OCI-LY7 (cell line): ENCODE results near the gene DEPP1. TPM values are rescaled to one million over a fixed set of nuclear protein-coding genes. Genes with fewer than 3 reads are reported as not detected.
A peak's percentile ranks its signal among the peaks of the same experiment; 100 is the strongest.

Source experiments
- BruUV-seq: library from RNA; stranded (reverse); fragments of 400-500 nt; replicated peaks from 2 replicates; lab custom pipeline; 2021; lab: Mats Ljungman, UMichigan
- CTCF ChIA-PET: fragments of 300-600 bp; sonication (Branson Sonifier 250); formaldehyde crosslinking; loops from one replicate; lab custom pipeline; 2022; ENCODE audit warnings: antibody characterized with exemption; ENCODE audit not compliant: unreplicated experiment; lab: Charles Lee
- POLR2A ChIA-PET: fragments of 300-600 bp; sonication (Branson Sonifier 250); formaldehyde crosslinking; loops from one replicate; lab custom pipeline; 2022; ENCODE audit warnings: antibody characterized with exemption; lab: Charles Lee
- DNase-seq: peaks from one replicate; pipeline ENCODE4 v3.0.0-alpha.2; 2015; ENCODE audit warnings: low spot score
- H2AFZ ChIP-seq: fragments of 200-600 bp; sonication (generic), shearing (Covaris generic); 2 replicates; pipeline ENCODE4 v1.6.1; 2014; ENCODE audit warnings: mild to moderate bottlenecking, antibody characterized with exemption, low read length, moderate library complexity
- H3K27ac ChIP-seq: fragments of 200-600 bp; sonication (generic); 2 replicates; pipeline ENCODE4 v1.5.1; 2014; ENCODE audit warnings: mixed run types, low read depth, mild to moderate bottlenecking, moderate library complexity, low read length, inconsistent platforms; ENCODE audit not compliant: poor library complexity, severe bottlenecking
- H3K36me3 ChIP-seq: fragments of 200-600 bp; sonication (generic); 2 replicates; pipeline ENCODE4 v1.6.1; 2014; ENCODE audit warnings: mild to moderate bottlenecking, antibody characterized with exemption, low read length, moderate library complexity, mixed read lengths; ENCODE audit not compliant: insufficient read depth
- H3K4me1 ChIP-seq: fragments of 200-600 bp; sonication (generic); 2 replicates; pipeline ENCODE4 v1.5.1; 2014; ENCODE audit warnings: mild to moderate bottlenecking, low read length; ENCODE audit not compliant: insufficient read depth, poor library complexity, severe bottlenecking
- H3K4me2 ChIP-seq: fragments of 200-600 bp; sonication (generic); 2 replicates; pipeline ENCODE4 v1.6.1; 2014; ENCODE audit warnings: mild to moderate bottlenecking, low read length
- H3K4me3 ChIP-seq: fragments of 200-600 bp; sonication (generic); 2 replicates; pipeline ENCODE4 v1.5.1; 2014; ENCODE audit warnings: mild to moderate bottlenecking, low read depth, low read length; ENCODE audit not compliant: poor library complexity, severe bottlenecking
- H3K79me2 ChIP-seq: fragments of 200-600 bp; sonication (generic); 2 replicates; pipeline ENCODE4 v1.6.1; 2016; ENCODE audit warnings: low read depth, mild to moderate bottlenecking, low read length, moderate library complexity, mixed read lengths; ENCODE audit not compliant: insufficient read depth
- H3K9me2 ChIP-seq: fragments of 200-600 bp; sonication (generic); 2 replicates; pipeline ENCODE4 v1.6.1; 2016; ENCODE audit warnings: mild to moderate bottlenecking, low read length, mixed read lengths; ENCODE audit not compliant: insufficient read depth
- H3K9me3 ChIP-seq: fragments of 200-600 bp; sonication (generic); 2 replicates; pipeline ENCODE4 v1.6.1; 2014; ENCODE audit warnings: mild to moderate bottlenecking, mixed run types, low read length, mixed read lengths
- H4K20me1 ChIP-seq: fragments of 200-600 bp; sonication (generic); 2 replicates; pipeline ENCODE4 v1.6.1; 2014; ENCODE audit warnings: mild to moderate bottlenecking, antibody characterized with exemption, low read length, moderate library complexity, mixed read lengths; ENCODE audit not compliant: insufficient read depth
- EZH2phosphoT487 ChIP-seq: fragments of 200-600 bp; sonication (generic); IDR thresholded peaks from 2 replicates; pipeline ENCODE4 v1.6.1; 2018; ENCODE audit warnings: low read depth, borderline replicate concordance, mild to moderate bottlenecking, mixed run types, antibody characterized with exemption, low read length, moderate library complexity, mixed read lengths
- intact Hi-C: fragments of 100-400 bp; cut with micrococcal nuclease; formaldehyde crosslinking; loops from one replicate; pipeline ENCODE4 v1.10.0; 2022; ENCODE audit not compliant: unreplicated experiment
- total RNA-seq, 2 experiments: library from RNA; depleted of rRNA in 1 of 2; stranded (reverse); fragments of >200 nt in 1 of 2; shearing (Covaris generic) in 1 of 2; gene quantifications; 2 replicates each; pipeline ENCODE4 v1.2.3, GENCODE V29; 2014 to 2022
- TF ChIP-seq, protein P1 (sequence below): fragments of 200-600 bp; sonication (generic); conservative IDR thresholded peaks from 2 replicates; pipeline ENCODE4 v1.5.1; 2014; ENCODE audit warnings: mild to moderate bottlenecking, antibody characterized with exemption, low read length, moderate library complexity, mixed read lengths

DEPP1 gene
- total RNA-seq, 2 experiments from 2014 or later = 0.09 TPM; not detected in 1

DNA sequence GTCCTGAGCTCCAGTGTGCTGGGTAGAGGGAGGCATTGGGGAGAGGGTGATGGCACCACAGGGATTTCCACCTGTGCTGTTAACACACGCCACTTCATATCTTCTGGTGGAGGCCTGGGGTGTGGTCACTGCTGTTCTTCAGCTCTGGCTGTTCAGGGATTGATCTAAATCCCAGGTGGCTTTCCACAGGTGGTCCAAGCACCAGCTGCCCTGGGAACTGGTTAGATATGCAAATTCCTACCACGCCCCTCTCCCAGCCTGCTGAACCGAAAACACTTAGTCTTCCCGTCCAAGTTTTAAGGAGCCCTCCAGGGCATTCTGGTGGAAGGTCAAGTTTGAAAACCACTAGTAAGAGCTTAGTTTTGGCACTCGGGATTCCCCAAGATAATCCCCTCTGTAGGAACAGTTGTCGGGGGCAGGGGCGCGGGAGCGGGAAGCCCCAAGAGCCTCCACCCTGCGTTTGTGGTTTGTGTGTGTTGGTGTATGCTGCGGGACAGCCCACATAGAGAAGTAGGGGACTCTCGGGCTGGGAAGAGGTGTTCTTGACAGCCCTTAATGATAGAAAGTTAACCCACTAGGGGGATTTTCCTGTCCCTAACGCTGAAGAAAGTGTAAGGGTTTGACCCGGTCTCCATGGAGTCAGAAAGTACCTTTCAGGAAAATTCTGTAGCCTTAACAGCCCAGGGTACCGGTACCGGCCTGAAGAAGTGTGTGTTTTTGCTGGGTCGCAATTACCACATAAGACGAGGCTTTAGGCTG, 5.1 kb downstream of the DEPP1 start:
- Histone ChIP-seq H3K9me2 (no peaks in the 10 kb centered on the region), H3K9me3 (no peaks in the 10 kb centered on the region), H4K20me1 (no peaks in the 10 kb centered on the region), H3K4me3 (no peak overlapping the region), H3K4me2 (peak overlapping the region; percentile 78), H3K27ac (no peak overlapping the region), H2AFZ (peak overlapping the region; percentile 99; the same call in 1 of the 2 replicates), H3K79me2 (no peaks in the 10 kb centered on the region), H3K4me1 (peaks cover 22% of the 10 kb centered on the region), H3K36me3 (no peaks in the 10 kb centered on the region)
- TF ChIP-seq, protein P1, sequence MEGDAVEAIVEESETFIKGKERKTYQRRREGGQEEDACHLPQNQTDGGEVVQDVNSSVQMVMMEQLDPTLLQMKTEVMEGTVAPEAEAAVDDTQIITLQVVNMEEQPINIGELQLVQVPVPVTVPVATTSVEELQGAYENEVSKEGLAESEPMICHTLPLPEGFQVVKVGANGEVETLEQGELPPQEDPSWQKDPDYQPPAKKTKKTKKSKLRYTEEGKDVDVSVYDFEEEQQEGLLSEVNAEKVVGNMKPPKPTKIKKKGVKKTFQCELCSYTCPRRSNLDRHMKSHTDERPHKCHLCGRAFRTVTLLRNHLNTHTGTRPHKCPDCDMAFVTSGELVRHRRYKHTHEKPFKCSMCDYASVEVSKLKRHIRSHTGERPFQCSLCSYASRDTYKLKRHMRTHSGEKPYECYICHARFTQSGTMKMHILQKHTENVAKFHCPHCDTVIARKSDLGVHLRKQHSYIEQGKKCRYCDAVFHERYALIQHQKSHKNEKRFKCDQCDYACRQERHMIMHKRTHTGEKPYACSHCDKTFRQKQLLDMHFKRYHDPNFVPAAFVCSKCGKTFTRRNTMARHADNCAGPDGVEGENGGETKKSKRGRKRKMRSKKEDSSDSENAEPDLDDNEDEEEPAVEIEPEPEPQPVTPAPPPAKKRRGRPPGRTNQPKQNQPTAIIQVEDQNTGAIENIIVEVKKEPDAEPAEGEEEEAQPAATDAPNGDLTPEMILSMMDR = no peak
- TF ChIP-seq EZH2phosphoT487 = no peak
- intact Hi-C loops = no loop called here
- BruUV-seq = no TSS peak
- POLR2A ChIA-PET = interaction anchor here (0.8 to 1.9 kb wide), 3 partner anchors 9 to 41 kb away, joined by 3 to 9 read pairs (median 3); no protein-coding TSS in a partner anchor
- no peak for DNase-seq
- CTCF ChIA-PET = no interaction called here

DNA sequence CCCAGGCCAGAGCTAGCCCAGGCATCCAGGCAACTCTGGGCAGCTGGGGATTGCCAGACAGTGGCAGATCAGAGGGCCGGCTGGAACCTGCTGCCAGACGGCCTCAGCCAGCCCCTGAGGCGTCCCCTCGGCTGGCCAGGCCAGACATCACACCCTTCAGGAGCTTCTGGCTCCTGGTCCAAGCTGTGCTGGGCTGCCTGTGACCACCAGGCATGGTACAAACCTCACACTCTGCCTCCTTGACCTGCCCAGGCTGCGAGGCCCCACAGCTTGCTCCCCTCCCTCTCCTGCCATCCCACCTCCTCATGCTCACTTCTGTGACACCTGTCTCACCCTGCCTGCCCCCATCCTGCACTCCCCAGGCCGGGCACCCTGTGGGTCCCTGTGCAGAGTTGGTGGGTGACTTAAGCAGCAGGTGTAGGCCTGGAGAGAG, 5.7 kb downstream of the DEPP1 start:
- Histone ChIP-seq H4K20me1 (no peaks in the 10 kb centered on the region), H3K79me2 (no peaks in the 10 kb centered on the region), H3K4me3 (no peak overlapping the region), H3K9me2 (no peaks in the 10 kb centered on the region), H3K4me1 (peaks cover 28% of the 10 kb centered on the region), H3K9me3 (no peaks in the 10 kb centered on the region), H3K4me2 (peak overlapping the region; percentile 28), H3K27ac (no peak overlapping the region), H3K36me3 (no peaks in the 10 kb centered on the region), H2AFZ (no peak overlapping the region)
- ChIA-PET CTCF (no interaction called here), POLR2A (interaction anchor here (0.8 to 1.9 kb wide), 2 partner anchors 9 to 40 kb away, joined by 3 to 9 read pairs; no protein-coding TSS in a partner anchor)
- TF ChIP-seq EZH2phosphoT487 = no peak
- TF ChIP-seq, protein P1 = no peak
- intact Hi-C loops = no loop called here
- no TSS peak for BruUV-seq
- DNase-seq = no peak
